Ramos (cell line): Measurements from ENCODE around the gene PDHB.

Experiments used
- in situ Hi-C: fragments of 300-500 bp; cut with MboI; formaldehyde crosslinking; loops from one replicate; pipeline ENCODE4 v1.14.3; 2022; ENCODE audit warnings: low sequenced_read_pairs; ENCODE audit not compliant: unreplicated experiment

Gene PDHB

GRCh38 chr3:58408906-58409305 is 24.7 kb downstream of the PDHB start:
- in situ Hi-C loops: no loop called here

- in situ Hi-C loops: no loop called here
Measured at GRCh38 chr3:58404396-58404795, 29.2 kb downstream of the PDHB start.

- in situ Hi-C loops: no loop called here
Measured at GRCh38 chr3:58403513-58404109, 30.0 kb downstream of the PDHB start.

GRCh38 chr3:58398669-58399333 is 34.8 kb downstream of the PDHB start:
- in situ Hi-C loops: no loop called here

GRCh38 chr3:58394339-58394738 is 39.3 kb downstream of the PDHB start:
- in situ Hi-C loops: no loop called here

GRCh38 chr3:58392181-58392580 is 41.5 kb downstream of the PDHB start:
- in situ Hi-C loops: no loop called here

GRCh38 chr3:58391156-58391865 is 42.3 kb downstream of the PDHB start:
- in situ Hi-C loops: no loop called here

GRCh38 chr3:58388550-58389091 is 45.0 kb downstream of the PDHB start:
- in situ Hi-C loops: no loop called here

GRCh38 chr3:58387650-58388546 is 45.7 kb downstream of the PDHB start:
- in situ Hi-C loops: no loop called here

GRCh38 chr3:58386626-58387365 is 46.8 kb downstream of the PDHB start:
- in situ Hi-C loops: no loop called here

- in situ Hi-C loops: no loop called here
Measured at GRCh38 chr3:58384381-58385090, 49.1 kb downstream of the PDHB start.

- in situ Hi-C loops: no loop called here
Measured at GRCh38 chr3:58383904-58384303, 49.7 kb downstream of the PDHB start.

GRCh38 chr3:58383476-58383875 is 50.2 kb downstream of the PDHB start:
- in situ Hi-C loops: no loop called here

GRCh38 chr3:58379351-58380073 is 54.1 kb downstream of the PDHB start:
- in situ Hi-C loops: no loop called here

- in situ Hi-C loops: no loop called here
Measured at GRCh38 chr3:58377750-58378149, 55.9 kb downstream of the PDHB start.
